SU-DHL-6 (cell line): ENCODE results near the gene DNER.

ENCODE experiments used
- EZH2phosphoT487 ChIP-seq: fragments of 200-600 bp; sonication (generic), shearing (Covaris generic); conservative IDR thresholded peaks from 2 replicates; pipeline ENCODE4 v1.6.1; 2018; ENCODE audit warnings: mild to moderate bottlenecking, antibody characterized with exemption, low read length, moderate library complexity, mixed read lengths
- TF ChIP-seq, protein P1 (sequence below): fragments of 200-600 bp; sonication (generic); IDR thresholded peaks from one replicate; pipeline ENCODE4 v1.5.1; 2017; ENCODE audit warnings: antibody characterized with exemption, mild to moderate bottlenecking, low read length, moderate library complexity; ENCODE audit not compliant: insufficient read depth, poor library complexity, severe bottlenecking

DNA sequence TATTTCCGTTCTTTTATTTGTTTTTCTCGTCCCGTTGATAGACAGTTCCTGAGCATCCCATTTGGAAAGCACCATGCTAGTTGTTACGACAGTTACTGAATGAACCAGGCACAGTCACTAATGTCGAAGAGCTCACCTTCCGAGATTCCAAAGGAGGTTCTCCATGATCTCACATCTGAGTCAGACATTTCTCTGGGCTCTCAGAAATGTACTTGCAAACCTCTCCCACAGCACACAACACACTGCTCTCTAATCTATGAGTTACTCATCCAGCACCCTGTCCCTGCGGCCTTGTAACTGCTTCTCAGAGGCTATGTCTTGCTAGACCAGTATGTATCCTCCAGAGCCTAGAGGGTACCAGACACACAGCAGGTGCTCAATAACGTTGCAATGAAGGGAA lies 174.7 kb downstream of the DNER start:
- TF ChIP-seq, protein P1, sequence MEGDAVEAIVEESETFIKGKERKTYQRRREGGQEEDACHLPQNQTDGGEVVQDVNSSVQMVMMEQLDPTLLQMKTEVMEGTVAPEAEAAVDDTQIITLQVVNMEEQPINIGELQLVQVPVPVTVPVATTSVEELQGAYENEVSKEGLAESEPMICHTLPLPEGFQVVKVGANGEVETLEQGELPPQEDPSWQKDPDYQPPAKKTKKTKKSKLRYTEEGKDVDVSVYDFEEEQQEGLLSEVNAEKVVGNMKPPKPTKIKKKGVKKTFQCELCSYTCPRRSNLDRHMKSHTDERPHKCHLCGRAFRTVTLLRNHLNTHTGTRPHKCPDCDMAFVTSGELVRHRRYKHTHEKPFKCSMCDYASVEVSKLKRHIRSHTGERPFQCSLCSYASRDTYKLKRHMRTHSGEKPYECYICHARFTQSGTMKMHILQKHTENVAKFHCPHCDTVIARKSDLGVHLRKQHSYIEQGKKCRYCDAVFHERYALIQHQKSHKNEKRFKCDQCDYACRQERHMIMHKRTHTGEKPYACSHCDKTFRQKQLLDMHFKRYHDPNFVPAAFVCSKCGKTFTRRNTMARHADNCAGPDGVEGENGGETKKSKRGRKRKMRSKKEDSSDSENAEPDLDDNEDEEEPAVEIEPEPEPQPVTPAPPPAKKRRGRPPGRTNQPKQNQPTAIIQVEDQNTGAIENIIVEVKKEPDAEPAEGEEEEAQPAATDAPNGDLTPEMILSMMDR: no peak
- no peak for TF ChIP-seq EZH2phosphoT487
